K562 treated with DMSO at 1 percent for 24 hours (cell line): ENCODE measurements around the gene RPL7A. TPM values are rescaled to one million over a fixed set of nuclear protein-coding genes. Genes with fewer than 3 reads are reported as not detected.

Source experiments
- total RNA-seq: library from RNA; unstranded; fragments of 300-600 nt; gene quantifications from 2 replicates; pipeline ENCODE4 v1.2.3, GENCODE V29; 2022; ENCODE audit warnings: low read depth; ENCODE audit not compliant: insufficient read depth

RPL7A gene
- total RNA-seq = 5,124 and 5,344 TPM in 2 replicates

DNA sequence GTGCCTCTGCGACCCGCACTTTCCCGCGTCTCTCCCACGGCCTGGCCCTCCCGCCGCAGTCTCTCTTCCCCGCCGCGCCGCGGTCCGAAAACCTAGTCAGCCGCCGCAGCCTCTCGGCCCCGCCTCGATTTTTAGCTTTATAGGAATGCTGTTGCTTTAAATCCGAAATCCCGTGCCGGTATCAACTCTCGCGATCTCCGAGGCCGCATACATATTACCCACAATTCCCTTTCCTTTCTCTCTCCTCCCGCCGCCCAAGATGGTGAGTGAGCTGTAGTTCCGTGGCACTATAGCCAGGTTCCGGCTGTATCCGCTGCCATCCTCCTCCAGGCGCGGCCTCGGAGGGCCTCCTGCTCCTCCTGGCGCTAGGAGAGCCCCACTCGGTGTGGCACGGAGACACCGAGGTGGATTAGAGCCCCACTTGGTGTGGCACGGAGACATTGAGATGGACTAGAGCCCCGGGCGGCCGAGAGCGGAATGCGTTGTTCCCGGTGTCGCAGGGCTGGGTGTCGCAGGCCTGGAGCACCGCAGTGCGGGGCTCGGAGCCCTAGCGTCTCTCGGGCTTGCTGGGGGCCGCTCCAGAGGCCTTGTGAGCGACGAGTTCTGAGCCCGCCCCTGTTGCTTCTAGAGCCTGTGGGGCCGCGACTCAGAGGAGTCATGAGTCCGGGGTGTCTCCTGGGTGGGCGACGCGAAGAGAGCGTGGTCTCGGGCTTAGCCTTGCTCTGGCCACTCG, at the start of gene RPL7A, which contains the start of gene MED22:
Gene RPL7A, plus strand, starts transcription at position 234 of the 733 bp plus-strand sequence. Its CDS starts 26 bp downstream, at position 260.
Gene MED22, minus strand, starts transcription at position 147 of the 733 bp plus-strand sequence. CDS start 1,469 bp downstream, outside the sequence.

DNA sequence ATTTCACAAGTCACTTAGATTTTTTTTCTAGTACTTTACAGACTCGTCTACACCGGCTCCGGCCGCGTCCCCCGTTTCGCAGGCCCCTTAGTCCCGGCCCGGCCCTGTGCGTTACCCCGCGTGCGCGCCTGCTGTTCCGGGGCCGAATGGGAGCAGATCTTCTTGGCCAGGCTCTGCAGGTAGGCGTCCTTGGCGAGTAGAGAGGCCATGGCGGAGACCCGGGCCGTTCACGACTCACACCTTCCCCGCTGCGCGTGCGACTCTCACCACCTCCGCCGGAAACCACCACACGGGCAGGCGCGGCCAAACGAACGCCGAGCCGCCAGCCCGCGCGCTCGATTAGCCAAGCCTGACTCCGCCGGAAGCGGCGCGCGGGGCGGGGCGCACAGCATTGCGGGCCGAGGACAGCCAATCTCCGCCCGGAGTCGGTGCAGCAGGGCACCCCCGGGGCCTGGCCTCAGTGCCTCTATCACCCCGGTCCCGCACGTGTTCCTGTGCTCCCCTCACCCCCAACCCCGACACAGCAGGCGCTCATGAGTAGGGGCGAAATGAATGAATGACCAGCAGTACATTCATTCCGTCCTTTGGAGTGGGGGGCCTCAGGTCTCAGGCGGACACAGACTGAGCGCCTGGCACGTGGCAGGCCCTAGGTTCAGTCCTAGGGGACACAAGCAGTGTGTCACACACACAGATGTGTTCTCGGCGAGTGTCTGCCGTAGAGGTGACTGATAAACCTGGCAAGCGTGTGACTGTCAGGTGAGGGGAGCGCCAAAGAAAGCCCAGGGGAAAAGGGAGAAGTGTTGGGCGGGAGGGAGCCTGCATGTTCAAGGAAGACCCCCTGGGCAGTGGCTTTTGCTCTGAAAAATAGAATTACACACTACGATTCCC, 11.8 kb upstream of the RPL7A start, which contains the start of gene SURF6:
Gene SURF6, minus strand, starts transcription at position 265 of the 888 bp plus-strand sequence. Its CDS starts 56 bp downstream, at position 209.

DNA sequence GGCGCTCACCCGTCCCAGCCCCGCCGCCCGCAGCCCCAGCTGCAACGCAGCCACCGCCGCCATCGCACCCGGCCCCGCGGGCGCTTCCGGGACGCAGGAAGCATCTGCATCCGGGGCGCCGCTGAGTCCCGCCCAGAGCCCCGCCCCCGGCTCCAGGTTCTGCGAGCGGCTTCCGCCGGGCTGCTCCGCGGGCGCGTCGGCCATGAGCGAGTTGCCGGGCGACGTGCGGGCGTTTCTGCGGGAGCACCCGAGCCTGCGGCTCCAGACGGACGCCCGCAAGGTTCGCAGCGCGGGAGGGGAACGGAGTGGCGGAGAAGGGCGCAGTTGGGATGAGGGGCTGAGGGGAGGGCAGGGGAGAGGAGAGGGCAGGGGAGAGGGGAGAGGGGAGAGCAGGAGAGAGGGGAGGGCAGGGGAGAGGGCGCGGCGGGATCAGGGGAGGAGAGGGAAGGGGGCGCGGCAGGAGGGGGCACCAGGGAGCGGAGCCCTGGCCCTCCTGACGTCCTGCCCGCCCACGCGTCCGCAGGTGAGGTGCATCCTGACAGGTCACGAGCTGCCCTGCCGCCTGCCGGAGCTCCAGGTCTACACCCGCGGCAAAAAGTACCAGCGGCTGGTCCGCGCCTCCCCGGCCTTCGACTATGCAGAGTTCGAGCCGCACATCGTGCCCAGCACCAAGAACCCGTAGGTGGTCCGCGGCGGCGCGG, 8.5 kb downstream of the RPL7A start, which contains the start of the genes SURF1 and SURF2:
Gene SURF1, minus strand, starts transcription at position 97 of the 701 bp plus-strand sequence. Its CDS starts 34 bp downstream, at position 63.
Gene SURF2, plus strand, starts transcription at position 160 of the 701 bp plus-strand sequence. Its CDS starts 43 bp downstream, at position 203.

DNA sequence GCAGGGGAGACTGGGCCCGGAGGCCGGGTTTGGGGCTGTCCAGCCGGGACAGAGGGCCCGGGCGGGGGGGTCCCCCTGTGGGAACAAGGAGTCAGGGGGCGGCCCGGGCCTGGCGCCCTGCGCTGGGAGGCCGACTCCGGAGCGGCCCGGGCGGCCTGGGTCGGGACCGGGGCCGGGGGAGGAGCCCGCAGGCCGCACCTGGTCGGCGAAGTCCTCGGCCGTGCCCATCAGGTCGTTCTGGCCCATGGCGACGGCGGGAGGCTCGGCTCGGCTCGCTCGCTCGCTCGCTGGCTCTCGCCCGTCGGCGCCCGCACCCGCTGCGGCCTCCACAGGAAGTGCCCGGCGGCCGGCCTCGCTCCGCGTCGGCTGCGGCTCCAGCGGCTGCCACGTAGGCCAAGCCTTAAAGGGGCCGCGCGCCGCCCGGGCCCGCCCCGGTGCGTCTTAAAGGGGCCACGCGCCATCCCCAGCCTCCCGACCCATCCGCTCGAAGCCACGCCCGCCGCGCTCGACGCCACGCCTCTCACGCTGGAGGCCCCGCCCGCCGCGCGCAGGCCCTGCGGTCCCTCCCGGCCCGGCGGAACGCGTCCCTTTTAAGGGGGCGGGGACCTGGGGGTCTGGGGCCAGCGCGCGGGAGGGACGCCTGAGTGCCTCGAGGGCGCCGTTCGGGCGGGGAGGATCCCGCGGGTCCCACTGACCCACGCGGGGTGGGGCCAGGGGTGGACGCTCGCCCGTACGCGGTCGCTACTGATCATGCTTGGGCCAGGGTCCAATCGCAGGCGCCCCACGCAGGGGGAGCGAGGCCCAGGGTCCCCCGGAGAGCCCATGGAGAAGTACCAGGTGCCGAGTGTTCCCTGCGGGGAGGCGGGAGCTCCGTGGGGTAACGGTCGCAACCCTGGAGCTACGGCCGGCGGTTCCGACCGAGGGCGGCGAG, 28.0 kb downstream of the RPL7A start, which contains the start of the genes STKLD1 and SURF4:
Gene STKLD1, plus strand, starts transcription at position 643 of the 931 bp plus-strand sequence. Its CDS starts 108 bp downstream, at position 751.
Gene SURF4, minus strand, starts transcription at position 337 of the 931 bp plus-strand sequence. Its CDS starts 91 bp downstream, at position 246.

Other genes with a start within 250 kb of the RPL7A start
- gene RALGDS, start 227.0 kb upstream of the RPL7A start, total RNA-seq = 41.1 and 53.9 TPM in 2 replicates
- 20.6 and 20.7 TPM in 2 replicates for gene GBGT1, start 184.3 kb upstream of the RPL7A start, total RNA-seq
- gene OBP2B, start 139.0 kb upstream of the RPL7A start, total RNA-seq = not detected in 2 replicates
- gene ABO, start 73.0 kb upstream of the RPL7A start, total RNA-seq = 6.8 and 14.1 TPM in 2 replicates
- 23.6 and 25.8 TPM in 2 replicates for gene SURF6, start 12.0 kb upstream of the RPL7A start, total RNA-seq
- gene MED22, start 87 bp upstream of the RPL7A start, total RNA-seq = 31.3 and 35.9 TPM in 2 replicates
- 54.6 and 55.3 TPM in 2 replicates for gene SURF1, start 8.3 kb downstream of the RPL7A start, total RNA-seq
- gene SURF2, start 8.3 kb downstream of the RPL7A start, total RNA-seq = 55.8 and 60.9 TPM in 2 replicates
- 174 and 178 TPM in 2 replicates for gene SURF4, start 27.8 kb downstream of the RPL7A start, total RNA-seq
- gene STKLD1, start 28.1 kb downstream of the RPL7A start, total RNA-seq = 0.63 and 2.1 TPM in 2 replicates
- 28.6 and 30.7 TPM in 2 replicates for gene REXO4, start 69.8 kb downstream of the RPL7A start, total RNA-seq
- 0.79 and 1.3 TPM in 2 replicates for gene ADAMTS13, start 74.1 kb downstream of the RPL7A start, total RNA-seq
- 16.9 and 18.2 TPM in 2 replicates for gene CACFD1, start 111.8 kb downstream of the RPL7A start, total RNA-seq
- 11.6 and 11.7 TPM in 2 replicates for gene SLC2A6, start 130.9 kb downstream of the RPL7A start, total RNA-seq
- not detected in 2 replicates for gene MYMK, start 176.7 kb downstream of the RPL7A start, total RNA-seq
- gene ADAMTSL2, start 186.5 kb downstream of the RPL7A start, total RNA-seq = not detected in 2 replicates